Endothelial cell of umbilical vein (primary cell): ENCODE data around the gene ST8SIA6.

ENCODE experiments used
- EZH2 ChIP-seq: IDR thresholded peaks from 2 replicates; pipeline ENCODE4 v1.6.1; 2012; ENCODE audit warnings: borderline replicate concordance, low read depth, mild to moderate bottlenecking, moderate library complexity, low read length, inconsistent platforms; ENCODE audit not compliant: severe bottlenecking
- FOS ChIP-seq: IDR thresholded peaks from 2 replicates; pipeline ENCODE4 v1.6.1; 2011; ENCODE audit warnings: mild to moderate bottlenecking, low read length, moderate library complexity, borderline replicate concordance; ENCODE audit not compliant: insufficient read depth
- POLR2A ChIP-seq: IDR thresholded peaks from 2 replicates; pipeline ENCODE4 v1.6.1; 2012; ENCODE audit warnings: low read depth, mild to moderate bottlenecking, control low read depth, low read length
- POLR2AphosphoS5 ChIP-seq: IDR thresholded peaks from 2 replicates; pipeline ENCODE4 v1.6.1; 2012; ENCODE audit warnings: low read depth, mild to moderate bottlenecking, control low read depth, low read length, moderate library complexity; ENCODE audit not compliant: insufficient read depth
- TF ChIP-seq, protein P1 (sequence below), 2 donors: IDR thresholded peaks; 1 replicate in 1 of 2; 2 replicates in 1 of 2; pipeline ENCODE4 v1.5.1; 2011; ENCODE audit warnings: low read length in 2 of 2, mild to moderate bottlenecking in 2 of 2, moderate library complexity in 2 of 2, control low read depth in 1 of 2, inconsistent platforms in 1 of 2, low read depth in 1 of 2; ENCODE audit not compliant: insufficient read depth in 1 of 2; ENCODE audit errors: extremely low read depth in 1 of 2

DNA sequence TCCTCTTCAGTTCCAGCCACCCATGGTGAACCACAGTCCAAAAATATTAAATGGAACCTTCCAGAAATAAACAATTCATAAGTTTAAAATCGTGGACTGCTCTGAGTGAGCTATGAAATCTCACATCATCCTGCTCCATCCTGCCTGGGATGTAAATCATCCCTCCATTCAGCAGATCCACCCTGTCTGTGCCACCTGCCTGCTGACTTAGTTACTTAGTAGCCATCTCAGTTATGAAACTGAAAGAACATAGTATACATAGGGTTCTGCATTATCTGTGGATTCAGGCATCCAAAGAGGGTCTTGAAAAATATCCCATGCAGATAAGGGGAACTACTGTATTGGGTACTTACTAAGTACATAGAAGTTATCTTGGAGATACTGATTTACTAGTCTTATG lies 89.0 kb downstream of the ST8SIA6 start:
- TF ChIP-seq, protein P1, sequence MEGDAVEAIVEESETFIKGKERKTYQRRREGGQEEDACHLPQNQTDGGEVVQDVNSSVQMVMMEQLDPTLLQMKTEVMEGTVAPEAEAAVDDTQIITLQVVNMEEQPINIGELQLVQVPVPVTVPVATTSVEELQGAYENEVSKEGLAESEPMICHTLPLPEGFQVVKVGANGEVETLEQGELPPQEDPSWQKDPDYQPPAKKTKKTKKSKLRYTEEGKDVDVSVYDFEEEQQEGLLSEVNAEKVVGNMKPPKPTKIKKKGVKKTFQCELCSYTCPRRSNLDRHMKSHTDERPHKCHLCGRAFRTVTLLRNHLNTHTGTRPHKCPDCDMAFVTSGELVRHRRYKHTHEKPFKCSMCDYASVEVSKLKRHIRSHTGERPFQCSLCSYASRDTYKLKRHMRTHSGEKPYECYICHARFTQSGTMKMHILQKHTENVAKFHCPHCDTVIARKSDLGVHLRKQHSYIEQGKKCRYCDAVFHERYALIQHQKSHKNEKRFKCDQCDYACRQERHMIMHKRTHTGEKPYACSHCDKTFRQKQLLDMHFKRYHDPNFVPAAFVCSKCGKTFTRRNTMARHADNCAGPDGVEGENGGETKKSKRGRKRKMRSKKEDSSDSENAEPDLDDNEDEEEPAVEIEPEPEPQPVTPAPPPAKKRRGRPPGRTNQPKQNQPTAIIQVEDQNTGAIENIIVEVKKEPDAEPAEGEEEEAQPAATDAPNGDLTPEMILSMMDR (IDR thresholded peaks at IDR 0.05; ENCODE audit: extremely low read depth in 1 of 2, insufficient read depth in 1 of 2, low read depth in 1 of 2, low read length in 2 of 2): no peak
- TF ChIP-seq POLR2A (no peak), FOS (no peak), POLR2AphosphoS5 (no peak), EZH2 (no peak)
